ENCODE data around the gene GABRB3.

Gene GABRB3

GRCh38 chr15:26561896-26562295 is 211.0 kb downstream of the GABRB3 start:
- H3K4me3 Mint-ChIP-seq: no peak overlapping the region
- H3K36me3 Mint-ChIP-seq (ENCODE audit: low read depth): no peaks in the 10 kb centered on the region
- no peak for TF ChIP-seq CTCF (IDR thresholded peaks at IDR 0.05; ENCODE audit: unreplicated experiment in 3 of 3)
- H3K4me1 Mint-ChIP-seq: peaks cover 4% of the 10 kb centered on the region
- no peaks in the 10 kb centered on the region for H3K27me3 Mint-ChIP-seq (ENCODE audit: low read depth)
- H3K9me3 Mint-ChIP-seq: no peaks in the 10 kb centered on the region
- no peak overlapping the region for H3K27ac Mint-ChIP-seq

GRCh38 chr15:26561130-26561529 is 211.7 kb downstream of the GABRB3 start:
- Mint-ChIP-seq H3K27ac (no peak overlapping the region), H3K36me3 (ENCODE audit: low read depth) (no peaks in the 10 kb centered on the region), H3K4me3 (no peak overlapping the region), H3K27me3 (ENCODE audit: low read depth) (no peaks in the 10 kb centered on the region), H3K9me3 (no peaks in the 10 kb centered on the region), H3K4me1 (peaks cover 4% of the 10 kb centered on the region)
- TF ChIP-seq CTCF (IDR thresholded peaks at IDR 0.05; ENCODE audit: unreplicated experiment in 3 of 3): no peak

GRCh38 chr15:26555898-26556297 is 217.0 kb downstream of the GABRB3 start:
- no peak overlapping the region for H3K4me3 Mint-ChIP-seq
- H3K4me1 Mint-ChIP-seq: peaks cover under 1% of the 10 kb centered on the region
- TF ChIP-seq CTCF (IDR thresholded peaks at IDR 0.05; ENCODE audit: unreplicated experiment in 3 of 3): no peak
- H3K27ac Mint-ChIP-seq: no peak overlapping the region
- no peaks in the 10 kb centered on the region for H3K9me3 Mint-ChIP-seq
- no peaks in the 10 kb centered on the region for H3K36me3 Mint-ChIP-seq (ENCODE audit: low read depth)
- H3K27me3 Mint-ChIP-seq (ENCODE audit: low read depth): no peaks in the 10 kb centered on the region

GRCh38 chr15:26551473-26551872 is 221.4 kb downstream of the GABRB3 start:
- H3K36me3 Mint-ChIP-seq (ENCODE audit: low read depth): no peaks in the 10 kb centered on the region
- no peak for TF ChIP-seq CTCF (IDR thresholded peaks at IDR 0.05; ENCODE audit: unreplicated experiment in 3 of 3)
- H3K27ac Mint-ChIP-seq: no peak overlapping the region
- no peaks in the 10 kb centered on the region for H3K9me3 Mint-ChIP-seq
- no peaks in the 10 kb centered on the region for H3K27me3 Mint-ChIP-seq (ENCODE audit: low read depth)
- peaks cover 7% of the 10 kb centered on the region for H3K4me1 Mint-ChIP-seq
- no peak overlapping the region for H3K4me3 Mint-ChIP-seq

- no peak overlapping the region for H3K4me3 Mint-ChIP-seq
- no peak overlapping the region for H3K27ac Mint-ChIP-seq
- H3K36me3 Mint-ChIP-seq (ENCODE audit: low read depth): no peaks in the 10 kb centered on the region
- peaks cover 7% of the 10 kb centered on the region for H3K4me1 Mint-ChIP-seq
- no peaks in the 10 kb centered on the region for H3K27me3 Mint-ChIP-seq (ENCODE audit: low read depth)
- H3K9me3 Mint-ChIP-seq: no peaks in the 10 kb centered on the region
- no peak for TF ChIP-seq CTCF (IDR thresholded peaks at IDR 0.05; ENCODE audit: unreplicated experiment in 3 of 3)
These were observed 222.0 kb downstream of the GABRB3 start for GRCh38 chr15:26550880-26551279.

GRCh38 chr15:26537663-26538062 is 235.2 kb downstream of the GABRB3 start:
- TF ChIP-seq CTCF (IDR thresholded peaks at IDR 0.05; ENCODE audit: unreplicated experiment in 3 of 3): no peak
- H3K27ac Mint-ChIP-seq: no peak overlapping the region
- no peaks in the 10 kb centered on the region for H3K4me1 Mint-ChIP-seq
- peaks cover 23% of the 10 kb centered on the region for H3K9me3 Mint-ChIP-seq
- no peak overlapping the region for H3K4me3 Mint-ChIP-seq
- H3K36me3 Mint-ChIP-seq (ENCODE audit: low read depth): no peaks in the 10 kb centered on the region
- no peaks in the 10 kb centered on the region for H3K27me3 Mint-ChIP-seq (ENCODE audit: low read depth)
